Immature natural killer cell (primary cell): ENCODE measurements around the gene FRS2. TPM values are rescaled to one million over a fixed set of nuclear protein-coding genes. Genes with fewer than 3 reads are reported as not detected.

Source experiments
- DNase-seq, 3 donors: peaks; one replicate each; pipeline ENCODE4 v3.0.0; 2022; ENCODE audit warnings: mixed read lengths in 1 of 3
- H3K27ac Mint-ChIP-seq, 6 donors: one replicate each; pipeline ENCODE4 v1.8.0; 2020; ENCODE audit warnings: mixed read lengths in 6 of 6, mild to moderate bottlenecking in 5 of 6, inconsistent platforms in 4 of 6, moderate library complexity in 3 of 6
- H3K27me3 Mint-ChIP-seq, 3 donors: one replicate each; pipeline ENCODE4 v1.8.0; 2020 to 2021; ENCODE audit warnings: low read depth in 3 of 3, mild to moderate bottlenecking in 3 of 3, mixed read lengths in 3 of 3, moderate library complexity in 3 of 3, inconsistent platforms in 1 of 3
- H3K36me3 Mint-ChIP-seq, 3 donors: one replicate each; pipeline ENCODE4 v1.8.0; 2020; ENCODE audit warnings: mixed read lengths in 3 of 3, inconsistent platforms in 2 of 3, mild to moderate bottlenecking in 2 of 3
- H3K4me1 Mint-ChIP-seq, 2 donors: one replicate each; pipeline ENCODE4 v1.8.0; 2020; ENCODE audit warnings: inconsistent platforms in 2 of 2, mild to moderate bottlenecking in 2 of 2, mixed read lengths in 2 of 2, moderate library complexity in 1 of 2
- H3K4me3 Mint-ChIP-seq, 5 donors: one replicate each; pipeline ENCODE4 v1.8.0; 2020; ENCODE audit warnings: mild to moderate bottlenecking in 5 of 5, mixed read lengths in 5 of 5, inconsistent platforms in 3 of 5, moderate library complexity in 3 of 5
- H3K9me3 Mint-ChIP-seq, 6 donors: one replicate each; pipeline ENCODE4 v1.8.0; 2020; ENCODE audit warnings: mild to moderate bottlenecking in 6 of 6, mixed read lengths in 6 of 6, inconsistent platforms in 4 of 6, moderate library complexity in 3 of 6
- polyA plus RNA-seq, 3 donors: library from polyadenylated mRNA; unstranded; fragments of 300-500 nt; fragmentation: Illumina TruSeq; gene quantifications; one replicate each; pipeline ENCODE4 v1.2.3, GENCODE V29; 2021

Gene FRS2
- polyA plus RNA-seq, 3 donors from 2014 or later: 5.6 to 11.2 (median 7.8) TPM

GRCh38 chr12:69471667-69472385 lies 1.6 kb downstream of the FRS2 start:
- peaks cover 50 to 66% of the 10 kb centered on the region in 2 donors for H3K4me1 Mint-ChIP-seq
- no peaks in the 10 kb centered on the region for H3K9me3 Mint-ChIP-seq
- peak overlapping the region in 4 of 6 donors; percentile 37 to 90 (median 67) for H3K27ac Mint-ChIP-seq
- DNase-seq: no peak
- peak overlapping the region; percentile 96 to 99 (median 96) for H3K4me3 Mint-ChIP-seq
- no peaks in the 10 kb centered on the region for H3K36me3 Mint-ChIP-seq
- peaks cover 0 to 2% (median 2%) of the 10 kb centered on the region in 3 donors for H3K27me3 Mint-ChIP-seq

- DNase-seq: no peak
- Mint-ChIP-seq H3K36me3 (no peaks in the 10 kb centered on the region), H3K9me3 (no peaks in the 10 kb centered on the region), H3K27me3 (peaks cover 0 to 2% (median 2%) of the 10 kb centered on the region in 3 donors), H3K4me3 (no peak overlapping the region), H3K27ac (peak overlapping the region in 2 of 6 donors; percentile 8 to 14), H3K4me1 (peaks cover 50 to 68% of the 10 kb centered on the region in 2 donors)
These were observed 3.1 kb downstream of the FRS2 start for GRCh38 chr12:69473262-69473661.

GRCh38 chr12:69474456-69474855 lies 4.3 kb downstream of the FRS2 start:
- Mint-ChIP-seq H3K9me3 (no peaks in the 10 kb centered on the region), H3K27me3 (peaks cover 0 to 2% (median 2%) of the 10 kb centered on the region in 3 donors), H3K4me1 (peaks cover 56 to 78% of the 10 kb centered on the region in 2 donors), H3K27ac (no peak overlapping the region), H3K36me3 (no peaks in the 10 kb centered on the region), H3K4me3 (no peak overlapping the region)
- no peak for DNase-seq

- Mint-ChIP-seq H3K4me3 (no peak overlapping the region), H3K9me3 (no peaks in the 10 kb centered on the region), H3K27me3 (peaks cover 0 to 1% (median 0%) of the 10 kb centered on the region in 3 donors), H3K27ac (peak overlapping the region in 2 of 6 donors; percentile 7 to 29), H3K36me3 (no peaks in the 10 kb centered on the region), H3K4me1 (peaks cover 53 to 82% of the 10 kb centered on the region in 2 donors)
- no peak for DNase-seq
These were observed 5.2 kb downstream of the FRS2 start for GRCh38 chr12:69475237-69475975.

GRCh38 chr12:69476276-69477017 lies 6.3 kb downstream of the FRS2 start:
- H3K27ac Mint-ChIP-seq: no peak overlapping the region
- H3K9me3 Mint-ChIP-seq: no peaks in the 10 kb centered on the region
- peaks cover 0 to 1% (median 0%) of the 10 kb centered on the region in 3 donors for H3K27me3 Mint-ChIP-seq
- DNase-seq: no peak
- peaks cover 45 to 84% of the 10 kb centered on the region in 2 donors for H3K4me1 Mint-ChIP-seq
- H3K36me3 Mint-ChIP-seq: no peaks in the 10 kb centered on the region
- no peak overlapping the region for H3K4me3 Mint-ChIP-seq

- H3K27ac Mint-ChIP-seq: peak overlapping the region in 2 of 6 donors; percentile 37 to 49
- no peak for DNase-seq
- no peak overlapping the region for H3K4me3 Mint-ChIP-seq
- no peaks in the 10 kb centered on the region for H3K9me3 Mint-ChIP-seq
- H3K4me1 Mint-ChIP-seq: peaks cover 42 to 84% of the 10 kb centered on the region in 2 donors
- peaks cover 0 to 1% (median 0%) of the 10 kb centered on the region in 3 donors for H3K27me3 Mint-ChIP-seq
- no peaks in the 10 kb centered on the region for H3K36me3 Mint-ChIP-seq
These were observed 9.5 kb downstream of the FRS2 start for GRCh38 chr12:69479675-69480074.

GRCh38 chr12:69480698-69481097 lies 10.5 kb downstream of the FRS2 start:
- no peak for DNase-seq
- H3K36me3 Mint-ChIP-seq: no peaks in the 10 kb centered on the region
- no peak overlapping the region for H3K27ac Mint-ChIP-seq
- peaks cover 0 to 1% (median 0%) of the 10 kb centered on the region in 3 donors for H3K27me3 Mint-ChIP-seq
- H3K4me3 Mint-ChIP-seq: no peak overlapping the region
- H3K4me1 Mint-ChIP-seq: peaks cover 38 to 76% of the 10 kb centered on the region in 2 donors
- no peaks in the 10 kb centered on the region for H3K9me3 Mint-ChIP-seq

- H3K4me3 Mint-ChIP-seq: no peak overlapping the region
- H3K4me1 Mint-ChIP-seq: peaks cover 34 to 74% of the 10 kb centered on the region in 2 donors
- H3K9me3 Mint-ChIP-seq: no peaks in the 10 kb centered on the region
- H3K36me3 Mint-ChIP-seq: no peaks in the 10 kb centered on the region
- H3K27me3 Mint-ChIP-seq: peaks cover 0 to 1% (median 0%) of the 10 kb centered on the region in 3 donors
- no peak overlapping the region for H3K27ac Mint-ChIP-seq
- DNase-seq: no peak
These were observed 10.9 kb downstream of the FRS2 start for GRCh38 chr12:69481133-69481532.

- H3K4me3 Mint-ChIP-seq: no peak overlapping the region
- no peak for DNase-seq
- H3K36me3 Mint-ChIP-seq: peaks cover 5 to 9% (median 7%) of the 10 kb centered on the region in 3 donors
- peaks cover 42 to 88% of the 10 kb centered on the region in 2 donors for H3K4me1 Mint-ChIP-seq
- peaks cover 0 to 1% (median 0%) of the 10 kb centered on the region in 3 donors for H3K27me3 Mint-ChIP-seq
- peak overlapping the region in 1 of 6 donors; percentile 13 for H3K27ac Mint-ChIP-seq
- H3K9me3 Mint-ChIP-seq: no peaks in the 10 kb centered on the region
These were observed 13.5 kb downstream of the FRS2 start for GRCh38 chr12:69483700-69484099.

- H3K27ac Mint-ChIP-seq: no peak overlapping the region
These were observed 14.2 kb downstream of the FRS2 start for GRCh38 chr12:69484428-69484827.

GRCh38 chr12:69490920-69491643 lies 20.9 kb downstream of the FRS2 start:
- no peak for DNase-seq
- Mint-ChIP-seq H3K9me3 (no peaks in the 10 kb centered on the region), H3K27me3 (no peaks in the 10 kb centered on the region), H3K4me3 (no peak overlapping the region), H3K36me3 (peaks cover 5 to 9% (median 7%) of the 10 kb centered on the region in 3 donors), H3K27ac (no peak overlapping the region), H3K4me1 (peaks cover 24 to 65% of the 10 kb centered on the region in 2 donors)

More at GRCh38 chr12:69484428-69484827, 14.2 kb downstream of the FRS2 start:
- no peak for DNase-seq
- no peak overlapping the region for H3K4me3 Mint-ChIP-seq
- peaks cover 5 to 9% (median 7%) of the 10 kb centered on the region in 3 donors for H3K36me3 Mint-ChIP-seq
- no peaks in the 10 kb centered on the region for H3K9me3 Mint-ChIP-seq
- peaks cover 38 to 86% of the 10 kb centered on the region in 2 donors for H3K4me1 Mint-ChIP-seq
- H3K27me3 Mint-ChIP-seq: peaks cover 0 to 1% (median 0%) of the 10 kb centered on the region in 3 donors

GRCh38 chr12:69492739-69493138 lies 22.6 kb downstream of the FRS2 start:
- Mint-ChIP-seq H3K4me1 (peaks cover 22 to 62% of the 10 kb centered on the region in 2 donors), H3K9me3 (no peaks in the 10 kb centered on the region), H3K4me3 (no peak overlapping the region), H3K27ac (no peak overlapping the region), H3K36me3 (peaks cover under 1 to 5% (median 3%) of the 10 kb centered on the region in 3 donors), H3K27me3 (no peaks in the 10 kb centered on the region)
- no peak for DNase-seq

GRCh38 chr12:69495071-69495470 lies 24.9 kb downstream of the FRS2 start:
- Mint-ChIP-seq H3K9me3 (no peaks in the 10 kb centered on the region), H3K4me1 (peaks cover 37 to 67% of the 10 kb centered on the region in 2 donors), H3K27ac (no peak overlapping the region), H3K4me3 (no peak overlapping the region), H3K27me3 (no peaks in the 10 kb centered on the region), H3K36me3 (no peaks in the 10 kb centered on the region)
- no peak for DNase-seq
